Measurements from ENCODE around the gene MEI4.
"Not testable (repeated sequence)": the region's sequence is repeated elsewhere in the genome, so short reads cannot be mapped to it uniquely, and the experiment has no call there.

The MEI4 gene

DNA sequence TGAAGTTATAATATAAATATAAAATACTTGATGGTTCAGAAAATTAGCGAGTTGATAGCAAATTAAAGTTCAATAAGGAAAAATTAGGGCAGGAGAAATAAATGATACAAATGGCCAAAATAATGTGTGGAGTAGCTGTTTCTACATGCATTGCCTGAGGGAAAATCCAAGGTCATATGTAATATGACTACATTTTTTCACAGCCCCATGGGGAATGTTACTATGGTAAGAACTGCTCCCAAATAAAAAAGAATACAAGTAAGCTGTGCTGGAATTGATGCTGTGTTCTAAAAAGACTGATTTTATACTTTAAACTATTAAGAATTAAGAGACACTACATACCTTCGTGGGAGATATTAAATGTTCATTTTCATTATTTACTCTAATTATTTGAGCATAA lies 34.1 kb downstream of the MEI4 start:
- DNase-seq, result no peak

DNA sequence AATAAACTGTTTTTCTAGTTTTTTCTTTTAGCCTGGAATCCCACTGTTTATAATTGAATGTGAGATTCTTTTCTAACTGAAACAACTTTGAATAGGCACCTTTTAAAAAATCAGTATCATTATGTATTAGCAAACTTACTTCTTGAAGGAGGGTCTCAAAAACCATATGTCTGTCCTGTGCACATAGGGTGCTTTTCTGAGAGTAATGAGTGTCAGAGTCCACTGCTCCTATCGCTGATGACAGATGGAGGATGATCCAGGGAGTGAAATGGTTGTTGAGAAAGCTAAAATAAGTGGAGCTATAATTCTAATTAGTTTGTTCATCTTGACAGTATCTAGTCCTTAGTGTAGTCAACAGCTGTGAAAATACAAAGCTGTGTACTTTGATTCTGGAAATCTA lies 35.8 kb downstream of the MEI4 start:
- DNase-seq, result no peak

DNA sequence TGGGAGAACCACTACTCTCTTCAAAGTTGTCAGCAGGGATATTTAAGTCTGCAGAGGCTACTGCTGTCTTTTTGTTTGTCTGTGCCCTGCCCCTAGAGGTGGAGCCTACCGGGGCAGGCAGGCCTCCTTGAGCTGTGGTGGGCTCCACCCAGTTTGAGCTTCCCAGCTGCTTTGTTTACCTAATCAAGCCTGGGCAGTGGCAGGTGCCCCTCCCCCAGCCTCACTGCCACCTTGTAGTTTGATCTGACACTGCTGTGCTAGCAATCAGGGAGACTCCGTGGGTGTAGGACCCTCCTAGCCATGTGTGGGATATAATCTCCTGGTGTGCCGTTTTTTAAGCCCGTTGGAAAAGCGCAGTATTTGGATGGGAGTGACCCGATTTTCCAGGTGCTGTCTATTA lies 47.3 kb downstream of the MEI4 start:
- DNase-seq, result not testable (repeated sequence)

DNA sequence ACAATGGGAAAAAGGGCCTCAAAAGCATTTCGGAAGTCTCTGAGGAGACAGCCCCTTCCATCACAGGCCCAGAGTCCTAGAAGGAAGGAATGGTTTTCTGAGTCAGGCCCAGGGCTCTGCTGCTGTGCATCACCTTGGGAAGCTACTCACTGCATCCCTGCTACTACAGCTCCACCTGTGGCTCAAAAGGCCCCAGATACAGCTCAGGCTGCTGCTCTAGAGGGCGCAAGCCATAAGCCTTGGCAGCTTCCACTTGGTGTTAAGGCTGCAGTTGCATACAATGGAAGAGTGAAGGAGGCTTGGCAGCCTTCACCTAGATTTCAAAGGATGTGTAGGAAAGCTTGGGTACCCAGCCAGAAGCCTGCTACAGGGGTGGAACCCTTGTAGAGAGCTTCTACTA lies 54.8 kb downstream of the MEI4 start:
- no peak for DNase-seq

DNA sequence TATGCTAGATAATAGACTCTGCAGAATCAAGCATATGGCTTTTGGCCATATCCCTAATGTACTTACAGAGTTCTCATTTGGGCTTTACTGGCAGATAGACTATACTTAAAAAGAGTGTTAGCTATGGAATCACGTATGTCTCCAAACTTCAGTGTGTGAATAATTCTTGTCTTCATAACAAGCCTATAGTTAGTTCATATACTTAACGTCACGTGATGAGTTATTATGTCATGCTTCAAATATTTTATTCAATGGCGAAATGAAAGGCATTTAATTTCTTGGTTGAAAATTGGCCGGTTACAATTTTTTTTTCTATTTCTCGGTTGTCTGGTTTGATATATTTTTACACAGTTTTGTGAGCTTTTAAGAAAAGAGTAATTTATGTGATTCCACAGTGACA lies 62.7 kb downstream of the MEI4 start:
- DNase-seq, result no peak

DNA sequence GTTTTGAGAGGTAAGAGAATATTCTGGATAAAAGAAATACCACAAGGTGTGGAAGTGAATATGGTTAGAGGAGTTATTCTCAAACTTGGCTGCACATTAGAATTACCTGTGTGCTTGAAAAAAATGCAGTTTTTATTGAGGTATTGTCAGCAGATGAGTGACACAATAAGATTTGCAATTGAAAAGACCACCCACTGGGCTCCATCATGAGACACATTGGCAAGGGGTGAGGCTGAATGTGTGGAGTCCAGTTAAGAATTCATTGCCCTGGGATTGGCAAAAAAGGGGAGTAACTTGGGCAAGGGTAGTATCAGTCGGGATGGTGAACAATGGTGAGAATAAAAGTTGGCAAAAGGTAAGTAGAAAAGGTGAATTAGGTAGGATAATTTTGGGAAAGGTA lies 63.5 kb downstream of the MEI4 start:
- no peak for DNase-seq

DNA sequence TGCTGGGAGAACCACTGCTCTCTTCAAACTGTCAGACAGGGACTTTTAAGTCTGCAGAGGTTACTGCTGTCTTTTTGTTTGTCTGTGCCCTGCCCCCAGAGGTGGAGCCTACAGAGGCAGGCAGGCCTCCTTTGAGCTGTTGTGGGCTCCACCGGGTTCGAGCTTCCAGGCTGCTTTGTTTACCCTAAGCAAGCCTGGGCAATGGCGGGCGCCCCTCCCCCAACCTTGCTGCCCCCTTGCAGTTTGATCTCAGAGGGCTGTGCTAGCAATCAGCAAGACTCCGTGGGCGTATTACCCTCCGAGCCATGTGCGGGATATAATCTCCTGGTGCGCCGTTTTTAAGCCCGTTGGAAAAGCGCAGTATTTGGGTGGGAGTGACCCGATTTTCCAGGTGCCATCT lies 83.2 kb downstream of the MEI4 start:
- not testable (repeated sequence) for DNase-seq

DNA sequence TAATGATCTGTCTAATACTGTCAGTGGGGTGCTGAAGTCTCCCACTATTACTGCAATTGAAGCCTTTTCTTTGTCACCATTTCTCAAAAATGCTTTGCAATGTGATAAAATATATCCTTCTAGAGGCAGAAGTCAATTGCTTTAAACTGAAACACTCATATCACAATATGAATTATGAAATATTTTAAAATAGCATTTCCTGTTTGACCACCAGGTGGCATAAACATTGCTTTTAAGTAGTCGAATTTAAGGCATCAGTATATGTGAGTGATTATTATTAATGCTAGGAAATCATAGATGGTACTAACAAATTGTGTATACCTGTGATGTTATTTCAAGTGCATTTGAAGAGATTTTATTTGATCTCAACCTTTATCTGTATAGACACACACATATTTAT lies 87.5 kb downstream of the MEI4 start:
- DNase-seq, result no peak

DNA sequence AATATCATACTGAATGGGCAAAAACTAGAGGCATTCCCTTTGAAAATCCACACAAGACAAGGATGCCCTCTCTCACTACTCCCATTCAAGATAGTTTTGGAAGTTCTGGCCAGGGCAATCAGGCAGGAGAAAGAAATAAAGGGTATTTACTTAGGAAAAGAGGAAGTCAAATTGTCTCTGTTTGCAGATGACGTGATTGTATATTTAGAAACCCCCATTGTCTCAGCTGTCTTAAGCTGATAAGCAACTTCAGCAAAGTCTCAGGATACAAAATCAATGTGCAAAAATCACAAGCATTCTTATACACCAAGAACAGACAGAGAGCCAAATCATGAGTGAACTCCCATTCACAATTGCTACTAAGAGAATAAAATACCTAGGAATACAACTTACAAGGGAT lies 99.3 kb downstream of the MEI4 start:
- not testable (repeated sequence) for DNase-seq

DNA sequence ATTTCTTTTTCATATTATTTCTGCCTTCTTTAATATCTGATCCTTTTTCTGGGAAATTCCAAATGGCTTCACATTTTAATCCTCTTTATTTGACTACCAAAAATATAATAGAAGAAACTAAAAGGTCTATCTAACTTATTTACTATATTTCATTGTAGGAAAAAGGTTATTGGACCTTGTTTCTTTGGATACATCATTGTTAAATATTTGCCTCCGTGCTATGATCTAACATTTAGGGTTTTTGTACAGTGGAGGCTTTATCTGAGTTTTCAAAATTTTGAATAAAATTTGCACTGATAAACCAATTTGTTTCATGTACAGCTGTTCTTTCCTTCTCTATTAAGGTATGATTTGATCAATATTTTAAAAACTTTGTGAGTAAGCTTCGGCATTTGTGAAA lies 109.5 kb downstream of the MEI4 start:
- DNase-seq, result no peak

DNA sequence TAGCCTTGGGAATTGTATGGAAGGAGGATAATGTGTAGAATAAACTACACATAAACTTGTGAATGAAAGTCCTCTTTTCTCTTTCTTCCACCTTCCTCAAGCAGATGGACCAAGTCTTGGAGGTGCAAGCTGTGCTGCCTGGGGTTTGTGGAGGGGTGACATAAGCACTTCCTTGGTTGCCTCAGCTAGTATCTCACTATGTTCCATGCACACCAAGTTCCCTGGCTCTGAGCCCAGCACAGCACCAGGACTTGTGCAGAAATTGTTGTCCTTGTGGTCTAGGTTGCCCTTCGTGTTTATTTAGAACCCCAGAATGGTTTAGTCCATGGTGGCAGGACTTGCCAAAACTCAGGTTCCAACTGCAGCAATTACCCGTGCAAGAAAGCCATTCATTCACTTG lies 110.3 kb downstream of the MEI4 start:
- DNase-seq, result no peak

DNA sequence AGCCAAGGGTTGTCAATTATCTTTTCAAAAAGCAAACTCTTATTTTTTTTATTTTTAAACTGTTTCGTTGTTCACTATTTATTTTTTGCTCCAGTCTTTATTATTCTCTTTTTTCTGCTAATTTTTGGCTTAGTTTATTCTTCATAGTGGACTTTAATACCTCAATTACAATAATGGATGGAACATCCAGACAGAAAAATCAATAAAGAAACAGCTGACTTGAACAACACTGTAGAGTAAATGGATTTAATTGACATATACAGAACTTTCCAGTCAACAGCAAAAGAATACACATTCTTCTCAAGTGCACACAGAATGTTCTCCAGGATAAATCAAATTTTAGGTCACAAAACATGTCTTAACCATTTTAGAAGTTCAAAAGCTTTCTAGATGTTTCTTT lies 111.5 kb downstream of the MEI4 start:
- no peak for DNase-seq

DNA sequence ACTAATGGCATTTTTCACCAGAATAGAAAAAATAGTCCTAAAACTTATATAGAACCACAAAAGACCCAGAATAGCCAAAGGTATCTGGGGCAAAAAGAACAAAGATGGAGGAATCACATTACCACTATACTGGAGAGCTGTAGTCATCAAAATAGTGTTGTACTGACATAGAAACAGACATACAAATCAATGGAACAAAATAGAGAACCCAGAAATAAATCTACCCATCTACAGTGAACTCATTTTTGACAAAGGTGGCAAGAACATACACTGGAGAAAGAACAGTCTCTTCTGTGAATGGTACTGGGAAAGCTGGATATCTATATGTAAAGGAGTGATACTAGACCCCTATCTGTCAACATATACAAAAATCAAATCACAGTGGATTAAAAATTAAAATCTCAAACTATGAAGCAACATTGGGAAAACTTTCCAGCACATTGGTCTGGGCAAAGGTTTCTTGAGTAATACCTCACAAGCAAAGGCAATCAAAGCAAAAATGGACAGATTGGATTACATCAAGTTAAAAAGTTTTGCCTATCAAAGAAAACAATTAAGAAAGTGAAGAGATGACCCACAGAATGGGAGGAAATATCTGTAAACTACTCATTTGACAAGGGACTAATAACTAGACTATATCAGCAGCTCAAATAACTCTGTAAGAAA lies 120.5 kb downstream of the MEI4 start:
- DNase-seq, result no peak

DNA sequence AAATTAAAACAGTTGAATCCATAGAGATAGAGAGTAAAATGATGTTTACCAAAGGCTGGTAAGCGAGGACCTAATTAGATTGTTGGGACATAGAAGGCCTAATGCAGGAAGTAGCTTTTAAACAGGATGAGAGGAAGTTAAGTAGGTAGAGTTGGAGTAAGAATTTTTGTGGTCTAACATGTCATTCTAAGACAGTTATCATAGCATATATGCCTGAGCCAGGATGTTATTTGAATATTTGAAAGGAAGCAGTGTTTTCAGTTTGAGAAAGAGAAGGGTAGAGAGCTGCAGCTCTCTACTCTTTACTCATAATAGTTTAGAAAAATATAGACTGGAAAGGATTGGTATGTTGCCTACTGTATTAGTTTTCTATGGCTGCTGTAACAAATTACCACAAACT lies 121.6 kb downstream of the MEI4 start:
- DNase-seq, result no peak

DNA sequence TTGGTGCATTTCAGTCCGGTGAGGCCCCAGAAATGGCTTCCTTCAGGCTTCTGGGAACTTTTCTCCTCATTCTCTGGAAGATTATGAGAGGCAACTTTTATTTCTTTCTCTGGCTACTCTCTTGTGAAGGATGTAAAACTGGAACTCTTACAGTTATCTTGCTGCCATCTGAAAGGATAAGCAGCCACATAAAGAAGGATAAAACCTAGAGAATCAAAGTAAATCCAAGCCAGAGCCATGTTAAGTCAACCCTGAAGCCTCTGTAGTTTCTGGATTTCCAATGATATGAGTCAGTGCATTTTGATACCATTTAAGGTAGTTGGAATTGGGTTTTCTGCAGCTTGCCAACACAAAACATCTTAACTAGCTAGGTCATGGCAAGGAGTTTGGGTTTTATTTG lies 123.6 kb downstream of the MEI4 start:
- DNase-seq, result no peak

DNA sequence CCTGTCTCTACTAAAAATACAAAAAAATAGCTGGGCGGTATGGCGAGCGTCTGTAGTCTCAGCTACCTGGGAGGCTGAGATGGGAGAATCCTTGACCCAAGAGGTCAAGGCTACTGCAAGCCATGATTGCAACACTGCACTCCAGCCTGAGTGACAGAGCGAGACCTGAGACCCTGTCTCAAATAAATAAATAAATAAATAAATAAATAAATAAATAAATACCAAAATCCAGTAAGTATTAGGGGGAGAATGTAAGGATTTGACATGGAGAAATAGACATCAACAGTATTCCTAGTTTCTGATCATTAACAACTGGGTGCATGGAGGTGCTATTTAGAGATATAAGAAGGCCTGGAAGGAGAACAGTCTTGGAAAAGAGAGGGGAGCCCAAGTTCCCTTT lies 125.7 kb downstream of the MEI4 start:
- DNase-seq, result no peak

DNA sequence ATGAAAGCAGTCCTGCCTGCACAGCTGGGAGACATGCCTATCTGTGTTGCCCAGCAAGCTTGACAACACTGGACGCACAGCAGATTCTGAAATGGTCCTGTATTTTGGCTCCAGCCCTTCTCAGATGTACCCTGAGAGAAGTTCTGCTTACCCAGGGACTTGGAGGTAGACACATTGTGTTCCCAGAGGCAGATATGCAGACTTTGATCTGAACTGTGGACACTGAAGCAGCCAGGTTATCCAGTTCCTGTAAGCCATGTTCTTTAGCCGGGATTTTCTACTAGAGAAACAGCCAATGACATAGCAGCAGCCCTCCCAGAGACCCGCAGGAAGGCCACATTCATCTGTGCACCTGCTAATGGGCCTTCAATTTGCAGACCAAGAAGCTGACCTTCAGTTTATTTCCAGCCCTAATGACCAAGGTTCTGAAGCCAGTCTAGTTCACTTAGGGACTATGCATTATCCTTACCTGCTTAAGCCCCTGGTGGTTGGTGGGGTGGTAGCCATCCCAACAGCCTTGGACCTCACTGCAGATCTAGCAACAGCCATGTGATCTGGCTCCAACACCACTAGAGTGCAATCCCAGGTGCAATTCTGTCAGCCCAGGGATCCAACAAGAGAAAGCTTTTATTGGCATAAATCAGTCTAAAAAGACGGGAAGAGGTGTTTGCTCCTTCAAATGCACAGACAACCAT lies 134.2 kb downstream of the MEI4 start:
- DNase-seq, result no peak

DNA sequence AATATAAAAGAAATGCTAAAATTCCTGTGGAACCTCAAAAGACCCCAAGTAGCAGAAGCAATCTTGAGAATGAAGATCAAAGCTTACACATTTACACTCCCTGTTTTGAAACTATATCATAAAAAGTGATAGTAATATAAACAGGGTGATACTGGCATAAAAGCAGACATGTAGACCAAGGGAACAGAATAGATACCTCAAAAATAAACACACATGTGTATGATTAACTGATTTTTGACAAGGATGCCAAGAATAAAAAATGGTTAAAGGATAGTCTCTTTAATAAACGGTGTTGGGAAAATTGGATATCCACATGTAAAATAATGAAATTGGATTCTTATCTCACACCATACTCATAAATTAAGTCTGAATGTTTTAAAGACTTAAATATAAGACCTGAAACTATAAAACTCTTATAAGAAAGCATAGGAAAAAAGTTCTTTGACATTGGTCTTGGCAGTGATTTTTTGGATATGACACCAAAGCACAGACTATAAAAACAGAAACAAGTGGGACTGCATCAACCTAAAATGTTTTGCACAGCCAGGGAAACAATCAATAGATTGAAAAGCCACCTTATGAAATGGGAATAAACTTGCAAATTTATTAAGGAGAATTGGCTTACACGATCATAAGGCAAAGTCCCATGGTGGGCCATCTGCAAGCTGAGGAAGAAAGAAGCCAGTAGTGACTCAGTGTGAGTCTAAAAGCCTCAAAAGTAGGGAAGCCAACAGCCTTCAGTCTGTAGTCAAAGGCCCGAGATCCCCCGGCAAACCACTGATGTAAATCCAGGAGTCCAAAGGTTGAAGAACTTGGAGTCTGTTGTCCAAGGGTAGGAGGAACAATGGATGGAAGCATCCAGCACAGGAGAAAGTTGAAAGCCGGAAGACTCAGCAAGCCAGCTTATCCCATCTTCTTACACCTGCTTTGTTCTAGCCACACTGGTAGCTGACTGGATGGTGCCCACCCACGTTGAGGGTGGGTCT lies 144.3 kb downstream of the MEI4 start:
- DNase-seq, result no peak

DNA sequence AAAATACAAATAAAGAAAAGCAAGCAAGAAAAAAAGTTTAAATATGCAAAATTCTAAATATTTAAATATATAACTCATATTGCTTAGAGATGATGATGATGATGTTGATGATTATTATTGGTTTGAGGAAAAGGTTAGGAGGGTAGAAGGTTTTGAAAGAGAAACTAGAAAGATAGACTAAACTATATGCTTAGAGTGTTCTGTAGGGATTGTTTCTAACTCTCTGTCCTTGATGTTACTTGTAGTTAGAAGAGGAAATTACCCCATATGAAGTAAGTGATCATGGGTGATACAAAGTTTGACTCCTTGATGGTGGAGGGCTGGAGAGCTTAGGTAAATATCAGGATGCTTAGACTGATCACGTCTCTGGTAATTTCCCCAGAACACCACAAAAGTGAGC lies 159.5 kb downstream of the MEI4 start:
- no peak for DNase-seq

DNA sequence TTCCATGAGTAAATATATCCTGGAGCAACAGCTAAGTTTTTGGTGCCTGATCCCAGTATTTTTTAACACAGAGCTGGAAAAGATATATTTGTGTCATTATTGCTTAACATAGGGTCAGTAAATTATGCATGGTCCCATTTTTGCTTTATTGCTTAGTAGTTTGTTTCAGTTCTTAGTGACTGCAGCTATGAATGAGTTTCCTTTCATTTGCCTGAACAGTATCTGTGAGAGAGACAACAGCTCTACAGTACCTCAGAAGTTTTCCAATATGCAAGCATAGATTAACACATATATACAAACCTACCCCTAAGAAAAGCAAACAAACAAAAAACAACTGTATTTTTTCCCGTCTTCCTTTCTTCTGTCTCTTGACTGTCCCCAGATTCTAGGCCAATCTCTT lies 160.3 kb downstream of the MEI4 start:
- DNase-seq, result no peak

DNA sequence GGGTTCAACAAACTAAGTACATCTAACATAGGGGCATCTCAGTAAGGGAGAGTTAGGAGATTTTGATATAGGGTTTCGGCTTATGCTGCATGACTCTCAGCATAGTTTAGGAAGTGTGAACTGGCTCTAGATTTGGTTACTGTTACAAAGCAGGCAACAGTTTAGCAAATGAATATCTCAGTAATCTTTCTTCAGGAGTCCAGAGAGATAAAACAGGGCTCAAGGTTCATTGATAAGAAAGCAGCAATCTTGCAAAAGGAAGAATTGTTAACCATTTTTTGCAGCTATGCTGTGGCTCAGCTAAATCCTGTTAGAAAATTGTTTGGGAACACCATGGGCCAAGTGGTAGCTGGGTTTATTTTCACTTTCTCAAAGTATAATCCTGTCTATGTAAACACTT lies 161.3 kb downstream of the MEI4 start:
- DNase-seq, result no peak

DNA sequence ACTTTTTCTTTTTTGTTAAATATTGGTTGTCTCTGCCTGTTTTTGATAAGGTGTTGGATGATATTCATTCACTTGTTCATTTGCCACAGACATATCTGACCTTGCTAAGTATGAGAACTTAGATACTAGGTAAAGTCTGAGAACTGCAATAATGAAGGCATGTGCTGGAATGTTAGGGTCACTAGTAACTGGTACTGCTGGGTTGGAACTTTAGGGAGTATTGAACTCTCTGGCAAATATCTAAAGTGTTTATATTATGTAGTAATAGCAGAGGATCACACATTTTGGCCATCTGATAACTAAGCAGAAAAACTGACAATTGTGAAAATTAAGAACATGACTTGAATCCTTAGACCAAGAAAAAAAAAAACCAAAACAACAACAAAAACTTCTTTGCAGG lies 162.7 kb downstream of the MEI4 start:
- no peak for DNase-seq

DNA sequence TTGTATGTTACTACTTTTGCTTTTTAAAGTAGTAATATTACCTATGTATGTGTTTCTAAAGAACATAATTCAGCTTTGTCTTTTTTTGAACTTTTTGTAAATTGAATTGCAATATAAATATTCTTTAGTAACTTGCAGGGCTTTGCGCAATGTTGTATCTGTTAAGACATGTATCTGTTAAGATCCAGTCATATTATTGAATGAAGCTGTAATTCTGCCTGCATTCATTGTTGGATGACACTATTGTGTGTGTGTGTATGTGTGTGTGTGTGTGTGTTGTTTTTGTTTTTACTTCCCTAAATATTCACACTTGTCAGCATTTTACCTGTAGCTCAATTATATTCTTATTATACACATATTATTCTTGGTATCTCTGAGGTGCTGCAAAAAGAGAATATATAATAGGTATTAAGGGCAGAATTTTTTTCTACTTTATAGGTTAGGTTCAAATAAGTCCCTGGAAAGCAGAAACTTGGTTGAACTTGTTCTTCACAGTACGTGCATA lies 164.0 kb downstream of the MEI4 start:
- no peak for DNase-seq

DNA sequence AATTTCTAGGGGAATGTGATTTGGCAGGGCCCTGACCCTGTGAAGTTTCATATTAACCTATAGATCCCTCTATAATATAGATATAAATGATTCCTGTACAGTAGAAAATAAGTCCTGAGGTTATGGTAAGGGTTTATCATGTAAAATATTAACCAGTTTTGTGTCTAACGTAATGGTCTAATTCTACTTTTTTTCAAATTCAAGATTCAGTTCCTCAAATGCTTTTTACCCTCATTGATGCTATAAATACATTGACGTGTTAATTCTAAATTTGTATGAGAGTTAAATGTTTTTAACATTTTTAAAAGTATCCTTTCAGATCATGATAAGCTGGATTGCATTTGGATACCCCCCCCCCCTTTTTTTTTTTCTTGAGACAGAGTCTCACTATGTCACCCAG lies 169.4 kb downstream of the MEI4 start:
- no peak for DNase-seq
